Liver (tissue), 9 donors: ENCODE data around the gene GALNT9. TPM values are rescaled to one million over a fixed set of nuclear protein-coding genes. Genes with fewer than 3 reads are reported as not detected.
"Not testable (repeated sequence)": the region's sequence is repeated elsewhere in the genome, so short reads cannot be mapped to it uniquely, and the experiment has no call there.

Experiments
- DNase-seq: peaks from one replicate; pipeline ENCODE4 v3.0.0-alpha.2; 2017; ENCODE audit warnings: low spot score
- H3K27ac ChIP-seq, 2 donors: one replicate each; pipeline ENCODE4 v1.7.0; 2013; ENCODE audit warnings: inconsistent platforms in 2 of 2, low read length in 2 of 2, control low read depth in 1 of 2, low read depth in 1 of 2, mild to moderate bottlenecking in 1 of 2
- H3K27me3 ChIP-seq, 4 donors: one replicate each; pipeline versions ENCODE4 v1.6.1 to v1.7.0; 2013; ENCODE audit warnings: low read length in 3 of 4, inconsistent platforms in 1 of 4, mild to moderate bottlenecking in 1 of 4, moderate library complexity in 1 of 4; ENCODE audit not compliant: control insufficient read depth in 4 of 4, insufficient read depth in 4 of 4
- H3K36me3 ChIP-seq, 4 donors: one replicate each; pipeline versions ENCODE4 v1.6.1 to v1.7.0; 2013; ENCODE audit warnings: low read length in 3 of 4, mild to moderate bottlenecking in 3 of 4, low read depth in 1 of 4, moderate library complexity in 1 of 4; ENCODE audit not compliant: control insufficient read depth in 4 of 4, insufficient read depth in 3 of 4
- H3K4me1 ChIP-seq, 4 donors: one replicate each; pipeline versions ENCODE4 v1.6.1 to v1.7.0; 2013; ENCODE audit warnings: low read length in 3 of 4, mild to moderate bottlenecking in 3 of 4, moderate library complexity in 1 of 4; ENCODE audit not compliant: control insufficient read depth in 4 of 4, insufficient read depth in 4 of 4
- H3K4me3 ChIP-seq, 3 donors: one replicate each; pipeline versions ENCODE4 v1.6.1 to v1.7.0; 2013; ENCODE audit warnings: low read length in 3 of 3, control low read depth in 1 of 3, low read depth in 1 of 3, mild to moderate bottlenecking in 1 of 3
- H3K9ac ChIP-seq, 2 donors: one replicate each; pipeline ENCODE4 v1.7.0; 2013; ENCODE audit warnings: low read length in 2 of 2, mild to moderate bottlenecking in 2 of 2, moderate library complexity in 2 of 2, control low read depth in 1 of 2, low read depth in 1 of 2
- H3K9me3 ChIP-seq, 4 donors: one replicate each; pipeline versions ENCODE4 v1.6.1 to v1.7.0; 2013; ENCODE audit warnings: low read length in 3 of 4; ENCODE audit not compliant: control insufficient read depth in 4 of 4
- CTCF ChIP-seq: fragments of 150-350 bp; IDR thresholded peaks from 2 replicates; pipeline ENCODE4 v1.5.1; 2017; ENCODE audit warnings: improper control_type of control experiment, low read depth, low read length; ENCODE audit not compliant: missing input control
- EGR1 ChIP-seq, 2 donors: IDR thresholded peaks; 2 replicates each; pipeline ENCODE4 v1.6.1; 2016 to 2018; ENCODE audit warnings: antibody characterized with exemption in 2 of 2, low read depth in 2 of 2
- FOXA1 ChIP-seq: IDR thresholded peaks from 2 replicates; pipeline ENCODE4 v1.6.1; 2016; ENCODE audit warnings: antibody characterized with exemption
- FOXA2 ChIP-seq: IDR thresholded peaks from 2 replicates; pipeline ENCODE4 v1.6.1; 2016; ENCODE audit warnings: antibody characterized with exemption
- GABPA ChIP-seq, 2 donors: IDR thresholded peaks in 1 of 2; conservative IDR thresholded peaks in 1 of 2; 2 replicates each; pipeline ENCODE4 v1.6.1; 2016; ENCODE audit warnings: antibody characterized with exemption in 2 of 2, mild to moderate bottlenecking in 1 of 2, moderate library complexity in 1 of 2
- HNF4A ChIP-seq, 2 donors: conservative IDR thresholded peaks; 2 replicates each; pipeline ENCODE4 v1.6.1; 2016; ENCODE audit warnings: antibody characterized with exemption in 2 of 2, mild to moderate bottlenecking in 2 of 2
- HNF4G ChIP-seq: IDR thresholded peaks from 2 replicates; pipeline ENCODE4 v1.6.1; 2016; ENCODE audit warnings: antibody characterized with exemption
- JUND ChIP-seq, 2 donors: IDR thresholded peaks; 2 replicates each; pipeline ENCODE4 v1.6.1; 2016; ENCODE audit warnings: antibody characterized with exemption in 2 of 2
- MAX ChIP-seq: IDR thresholded peaks from 2 replicates; pipeline ENCODE4 v1.6.1; 2016; ENCODE audit warnings: antibody characterized with exemption
- NR2F2 ChIP-seq: IDR thresholded peaks from 2 replicates; pipeline ENCODE4 v1.6.1; 2016; ENCODE audit warnings: antibody characterized with exemption
- RAD21 ChIP-seq, 2 donors: IDR thresholded peaks; 2 replicates each; pipeline ENCODE4 v1.6.1; 2016; ENCODE audit warnings: antibody characterized with exemption in 2 of 2, mild to moderate bottlenecking in 2 of 2
- REST ChIP-seq: IDR thresholded peaks from 2 replicates; pipeline ENCODE4 v1.6.1; 2016; ENCODE audit warnings: antibody characterized with exemption, mild to moderate bottlenecking
- RXRA ChIP-seq, 2 donors: IDR thresholded peaks; 2 replicates each; pipeline ENCODE4 v1.6.1; 2017 to 2018; ENCODE audit warnings: antibody characterized with exemption in 2 of 2, mild to moderate bottlenecking in 1 of 2
- SP1 ChIP-seq: IDR thresholded peaks from 2 replicates; pipeline ENCODE4 v1.6.1; 2018; ENCODE audit warnings: antibody characterized with exemption, mild to moderate bottlenecking
- TAF1 ChIP-seq: conservative IDR thresholded peaks from 2 replicates; pipeline ENCODE4 v1.6.1; 2016; ENCODE audit warnings: antibody characterized with exemption, mild to moderate bottlenecking
- YY1 ChIP-seq: IDR thresholded peaks from 2 replicates; pipeline ENCODE4 v1.6.1; 2016; ENCODE audit warnings: antibody characterized with exemption, mild to moderate bottlenecking
- ZBTB33 ChIP-seq: IDR thresholded peaks from 2 replicates; pipeline ENCODE4 v1.6.1; 2016; ENCODE audit warnings: antibody characterized with exemption
- WGBS: extraction: QIAGEN DNeasy Blood & Tissue Kit; methylation state at CpG from one replicate; pipeline ENCODE4 v1.1.7; 2013; 5-methylcytosine and 5-hydroxymethylcytosine counted together
- polyA plus RNA-seq, 2 donors: library from polyadenylated mRNA; stranded (reverse) in 1 of 2; unstranded in 1 of 2; fragments of 200-250 nt in 1 of 2; fragments of >200 nt in 1 of 2; fragmentation: Nextera tagmentation in 1 of 2; extraction: Ambion mirVana in 1 of 2; gene quantifications; one replicate each; pipeline versions ENCODE4 v1.2.1 to v1.2.3, GENCODE V29; 2013 to 2015
- total RNA-seq, 2 donors: library from RNA; depleted of rRNA; stranded (reverse); fragments of >200 nt; gene quantifications; one replicate each; pipeline ENCODE4 v1.2.3, GENCODE V29; 2014
- TF ChIP-seq, protein P1 (sequence below): IDR thresholded peaks from 2 replicates; pipeline ENCODE4 v1.6.1; 2016; ENCODE audit warnings: antibody characterized with exemption
- donor health status: healthy.
- donor health status: healthy.
- donor health status: healthy.
- donor health status: healthy.
- donor health status: healthy.

The GALNT9 gene
- total and polyA plus RNA-seq, 4 donors = 0.05 to 0.25 (median 0.09) TPM; not detected in 1

GRCh38 chr12:132244724-132245295 lies 84.6 kb downstream of the GALNT9 start:
- no peak for DNase-seq
- no peaks in the 10 kb centered on the region for H3K36me3 ChIP-seq
- WGBS = 73% methylated on average over 22 of the region's 22 CpGs

DNA sequence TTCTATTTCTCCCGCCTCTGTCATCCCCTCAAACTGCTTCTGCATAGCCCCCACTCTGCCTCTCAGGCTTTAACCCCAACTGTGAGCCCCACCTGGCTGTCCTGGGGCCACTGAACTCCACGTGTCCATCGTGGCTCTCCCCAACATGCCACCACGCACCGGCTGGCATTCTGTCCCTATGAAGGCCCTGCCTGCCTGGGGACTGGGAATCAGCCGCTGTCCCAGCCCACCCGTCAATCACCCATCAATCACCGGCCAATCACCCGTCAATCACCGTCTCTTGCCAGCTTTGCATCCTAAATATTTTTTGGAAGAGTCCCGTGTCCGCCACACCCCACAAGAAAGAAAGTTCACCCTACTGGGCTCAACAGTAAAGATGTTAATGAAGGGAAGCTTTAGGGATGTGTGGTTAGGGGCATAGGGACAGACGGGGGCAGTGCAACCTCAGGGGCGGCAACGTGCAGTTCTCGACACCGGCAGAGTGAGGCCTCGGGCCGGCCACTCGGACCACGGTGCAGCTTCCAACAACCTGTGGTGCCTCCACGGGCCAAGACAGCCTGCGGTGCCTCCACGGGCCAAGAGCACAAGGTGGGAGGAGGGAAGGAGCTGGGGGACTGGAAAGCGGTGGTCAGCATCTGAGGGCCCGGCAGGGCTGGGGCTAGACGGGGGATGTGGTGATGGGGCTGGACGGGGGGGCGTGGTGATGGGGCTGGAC lies 85.6 kb downstream of the GALNT9 start:
- Histone ChIP-seq H3K27me3 (no peaks in the 10 kb centered on the region), H3K9ac (no peak overlapping the region), H3K9me3 (no peaks in the 10 kb centered on the region), H3K36me3 (no peaks in the 10 kb centered on the region), H3K4me3 (no peak overlapping the region), H3K4me1 (no peaks in the 10 kb centered on the region), H3K27ac (no peak overlapping the region)
- TF ChIP-seq RAD21 (IDR thresholded peaks at IDR 0.05) (no peak), SP1 (no peak), CTCF (no peak), EGR1 (IDR thresholded peaks at IDR 0.05; ENCODE audit: low read depth in 2 of 2) (no peak), GABPA (IDR thresholded peaks at IDR 0.05 in 1 of 2, conservative IDR thresholded peaks at IDR 0.05 in 1 of 2) (no peak), FOXA2 (no peak), HNF4G (no peak), MAX (no peak), RXRA (IDR thresholded peaks at IDR 0.05) (no peak), JUND (IDR thresholded peaks at IDR 0.05) (no peak), HNF4A (conservative IDR thresholded peaks at IDR 0.05) (no peak), ZBTB33 (no peak), FOXA1 (no peak), YY1 (no peak), NR2F2 (no peak), REST (no peak), TAF1 (no peak)
- TF ChIP-seq, protein P1, sequence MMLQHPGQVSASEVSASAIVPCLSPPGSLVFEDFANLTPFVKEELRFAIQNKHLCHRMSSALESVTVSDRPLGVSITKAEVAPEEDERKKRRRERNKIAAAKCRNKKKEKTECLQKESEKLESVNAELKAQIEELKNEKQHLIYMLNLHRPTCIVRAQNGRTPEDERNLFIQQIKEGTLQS = no peak
- DNase-seq = no peak
- WGBS = 81% methylated on average over 29 of the region's 29 CpGs

More at GRCh38 chr12:132244724-132245295, 84.6 kb downstream of the GALNT9 start:
- TF ChIP-seq HNF4A (conservative IDR thresholded peaks at IDR 0.05) (no peak), GABPA (IDR thresholded peaks at IDR 0.05 in 1 of 2, conservative IDR thresholded peaks at IDR 0.05 in 1 of 2) (no peak), EGR1 (IDR thresholded peaks at IDR 0.05; ENCODE audit: low read depth in 2 of 2) (no peak), SP1 (no peak), YY1 (no peak), JUND (IDR thresholded peaks at IDR 0.05) (no peak), RAD21 (IDR thresholded peaks at IDR 0.05) (no peak), FOXA1 (no peak)
- H3K9me3 ChIP-seq = no peaks in the 10 kb centered on the region
- H3K27me3 ChIP-seq = no peaks in the 10 kb centered on the region
- H3K9ac ChIP-seq = no peak overlapping the region
- no peak overlapping the region for H3K4me3 ChIP-seq
- no peaks in the 10 kb centered on the region for H3K4me1 ChIP-seq
- no peak overlapping the region for H3K27ac ChIP-seq

- not testable (repeated sequence) for DNase-seq
These were observed 86.2 kb downstream of the GALNT9 start for GRCh38 chr12:132243171-132243570.

More at GRCh38 chr12:132243171-132243570, 86.2 kb downstream of the GALNT9 start:
- not testable (repeated sequence) for H3K9me3 ChIP-seq, H3K4me1 ChIP-seq, H3K4me3 ChIP-seq, H3K36me3 ChIP-seq, H3K9ac ChIP-seq, H3K27ac ChIP-seq, H3K27me3 ChIP-seq
- 77% methylated on average over 15 of the region's 15 CpGs for WGBS
